ENCODE measurements around the gene PTHLH.
A peak's percentile ranks its signal among the peaks of the same experiment; 100 is the strongest.

The PTHLH gene

GRCh38 chr12:27972721-27973120 is at the start of gene PTHLH:
PTHLH (minus strand) TSS chr12:27972733; CDS start chr12:27969494, 3,239 bp downstream.
- DNase-seq, result no peak

- no peak for DNase-seq
Measured at GRCh38 chr12:28021704-28022103, 49.2 kb upstream of the PTHLH start.

- DNase-seq, result no peak
Measured at GRCh38 chr12:28017873-28018255, 45.3 kb upstream of the PTHLH start.

GRCh38 chr12:28017126-28017872 is 44.8 kb upstream of the PTHLH start:
- no peak for DNase-seq

GRCh38 chr12:28015165-28015564 is 42.6 kb upstream of the PTHLH start:
- DNase-seq, result no peak

GRCh38 chr12:28014196-28014595 is 41.7 kb upstream of the PTHLH start:
- DNase-seq, result no peak

GRCh38 chr12:28012333-28012918 is 39.9 kb upstream of the PTHLH start:
- no peak for DNase-seq

GRCh38 chr12:28010036-28010435 is 37.5 kb upstream of the PTHLH start:
- no peak for DNase-seq

- no peak for DNase-seq
Measured at GRCh38 chr12:27999970-28000369, 27.4 kb upstream of the PTHLH start.

GRCh38 chr12:27999521-27999920 is 27.0 kb upstream of the PTHLH start:
- peak; percentile 19 for DNase-seq

- DNase-seq, result no peak
Measured at GRCh38 chr12:27998658-27999057, 26.1 kb upstream of the PTHLH start.

- no peak for DNase-seq
Measured at GRCh38 chr12:27998170-27998569, 25.6 kb upstream of the PTHLH start.

- no peak for DNase-seq
Measured at GRCh38 chr12:27996761-27997160, 24.2 kb upstream of the PTHLH start.

- no peak for DNase-seq
Measured at GRCh38 chr12:27995406-27995805, 22.9 kb upstream of the PTHLH start.

GRCh38 chr12:27988594-27989233 is 16.2 kb upstream of the PTHLH start:
- no peak for DNase-seq

- peak; percentile 58 for DNase-seq
Measured at GRCh38 chr12:27987331-27987730, 14.8 kb upstream of the PTHLH start.

- DNase-seq, result peak; percentile 11
Measured at GRCh38 chr12:27984275-27984674, 11.7 kb upstream of the PTHLH start.

GRCh38 chr12:27982951-27983350 is 10.4 kb upstream of the PTHLH start:
- DNase-seq, result no peak

GRCh38 chr12:27982385-27982784 is 9.9 kb upstream of the PTHLH start:
- DNase-seq, result no peak

- DNase-seq, result no peak
Measured at GRCh38 chr12:27981874-27982273, 9.3 kb upstream of the PTHLH start.

GRCh38 chr12:27979145-27979544 is 6.6 kb upstream of the PTHLH start:
- DNase-seq, result no peak

- DNase-seq, result peak; percentile 47
Measured at GRCh38 chr12:27975222-27976136, 2.9 kb upstream of the PTHLH start.

- DNase-seq, result no peak
Measured at GRCh38 chr12:27974735-27975221, 2.2 kb upstream of the PTHLH start.
